Activated B cell treated with CpG ODN at 0.5 μM for 24 hours (primary cell): ENCODE data around the gene WDR88. TPM values are rescaled to one million over a fixed set of nuclear protein-coding genes. Genes with fewer than 3 reads are reported as not detected.
"Not testable (repeated sequence)": the region's sequence is repeated elsewhere in the genome, so short reads cannot be mapped to it uniquely, and the experiment has no call there.

Source experiments
- ATAC-seq: fragments of 200-7000 bp; cut with Tn5 transposase; one replicate; pipeline ENCODE4 v1.10.0; 2021; ENCODE audit warnings: low read depth, mild to moderate bottlenecking, moderate library complexity
- CTCF ChIA-PET: fragments of 350-600 bp; sonication (Branson Sonifier 250); formaldehyde crosslinking; loops from one replicate; lab custom pipeline; 2021; ENCODE audit warnings: antibody characterized with exemption; lab: Charles Lee
- POLR2A ChIA-PET: fragments of 350-600 bp; sonication (Branson Sonifier 250); formaldehyde crosslinking; loops from one replicate; lab custom pipeline; 2021; ENCODE audit warnings: antibody characterized with exemption; lab: Charles Lee
- DNase-seq: peaks from one replicate; pipeline ENCODE4 v3.0.0; 2022
- H3K27ac Mint-ChIP-seq: one replicate; pipeline ENCODE4 v1.8.0; 2020; ENCODE audit warnings: mixed read lengths
- H3K27me3 Mint-ChIP-seq: one replicate; pipeline ENCODE4 v1.8.0; 2021; ENCODE audit warnings: mixed read lengths
- H3K36me3 Mint-ChIP-seq: one replicate; pipeline ENCODE4 v1.8.0; 2021; ENCODE audit warnings: low read depth, mixed read lengths
- H3K4me1 Mint-ChIP-seq: one replicate; pipeline ENCODE4 v1.8.0; 2021; ENCODE audit warnings: mixed read lengths
- H3K4me3 Mint-ChIP-seq: one replicate; pipeline ENCODE4 v1.8.0; 2020; ENCODE audit warnings: mild to moderate bottlenecking, mixed read lengths
- H3K9me3 Mint-ChIP-seq: one replicate; pipeline ENCODE4 v1.8.0; 2020; ENCODE audit warnings: mixed read lengths
- intact Hi-C: fragments of 100-400 bp; cut with micrococcal nuclease; formaldehyde crosslinking; loops from one replicate; pipeline ENCODE4 v1.15.1; 2024
- total RNA-seq: library from RNA; stranded (reverse); gene quantifications from 2 replicates; pipeline ENCODE4 v1.2.3, GENCODE V29; 2022
- TF ChIP-seq, protein P1 (sequence below): fragments of 200-600 bp; IDR thresholded peaks from one replicate; pipeline ENCODE4 v1.8.0; 2022; ENCODE audit warnings: antibody characterized with exemption, mild to moderate bottlenecking

The WDR88 gene
- total RNA-seq, 1 donor from 2014 or later: 0.51 TPM

GRCh38 chr19:33219261-33219815, 87.4 kb downstream of the WDR88 start:
- DNase-seq: no peak
- Mint-ChIP-seq H3K9me3 (no peaks in the 10 kb centered on the region), H3K4me3 (no peak overlapping the region), H3K27me3 (peaks cover 25% of the 10 kb centered on the region), H3K36me3 (no peaks in the 10 kb centered on the region), H3K4me1 (no peaks in the 10 kb centered on the region), H3K27ac (no peak overlapping the region)
- TF ChIP-seq, protein P1, sequence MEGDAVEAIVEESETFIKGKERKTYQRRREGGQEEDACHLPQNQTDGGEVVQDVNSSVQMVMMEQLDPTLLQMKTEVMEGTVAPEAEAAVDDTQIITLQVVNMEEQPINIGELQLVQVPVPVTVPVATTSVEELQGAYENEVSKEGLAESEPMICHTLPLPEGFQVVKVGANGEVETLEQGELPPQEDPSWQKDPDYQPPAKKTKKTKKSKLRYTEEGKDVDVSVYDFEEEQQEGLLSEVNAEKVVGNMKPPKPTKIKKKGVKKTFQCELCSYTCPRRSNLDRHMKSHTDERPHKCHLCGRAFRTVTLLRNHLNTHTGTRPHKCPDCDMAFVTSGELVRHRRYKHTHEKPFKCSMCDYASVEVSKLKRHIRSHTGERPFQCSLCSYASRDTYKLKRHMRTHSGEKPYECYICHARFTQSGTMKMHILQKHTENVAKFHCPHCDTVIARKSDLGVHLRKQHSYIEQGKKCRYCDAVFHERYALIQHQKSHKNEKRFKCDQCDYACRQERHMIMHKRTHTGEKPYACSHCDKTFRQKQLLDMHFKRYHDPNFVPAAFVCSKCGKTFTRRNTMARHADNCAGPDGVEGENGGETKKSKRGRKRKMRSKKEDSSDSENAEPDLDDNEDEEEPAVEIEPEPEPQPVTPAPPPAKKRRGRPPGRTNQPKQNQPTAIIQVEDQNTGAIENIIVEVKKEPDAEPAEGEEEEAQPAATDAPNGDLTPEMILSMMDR: no peak
- no peak for ATAC-seq
- intact Hi-C loops: no loop called here
- ChIA-PET CTCF (no interaction called here), POLR2A (no interaction called here)

- DNase-seq (no peak), ATAC-seq (no peak)
- CTCF ChIA-PET: no interaction called here
- Mint-ChIP-seq H3K36me3 (no peaks in the 10 kb centered on the region), H3K4me3 (no peak overlapping the region), H3K27ac (no peak overlapping the region), H3K27me3 (peaks cover 32% of the 10 kb centered on the region), H3K9me3 (no peaks in the 10 kb centered on the region), H3K4me1 (peaks cover 3% of the 10 kb centered on the region)
- TF ChIP-seq, protein P1: no peak
- intact Hi-C loops: no loop called here
- POLR2A ChIA-PET: no interaction called here
Observed at GRCh38 chr19:33220115-33220514, 88.2 kb downstream of the WDR88 start.

GRCh38 chr19:33220735-33221134, 88.8 kb downstream of the WDR88 start:
- ATAC-seq (no peak), DNase-seq (no peak)
- no peaks in the 10 kb centered on the region for H3K9me3 Mint-ChIP-seq
- TF ChIP-seq, protein P1: no peak
- H3K27me3 Mint-ChIP-seq: peaks cover 33% of the 10 kb centered on the region
- H3K4me1 Mint-ChIP-seq: peaks cover 3% of the 10 kb centered on the region
- no peak overlapping the region for H3K4me3 Mint-ChIP-seq
- H3K27ac Mint-ChIP-seq: no peak overlapping the region
- CTCF ChIA-PET: no interaction called here
- POLR2A ChIA-PET: no interaction called here
- intact Hi-C loops: no loop called here
- no peaks in the 10 kb centered on the region for H3K36me3 Mint-ChIP-seq

- Mint-ChIP-seq H3K27ac (no peak overlapping the region), H3K4me3 (no peak overlapping the region), H3K27me3 (peaks cover 40% of the 10 kb centered on the region), H3K36me3 (no peaks in the 10 kb centered on the region), H3K9me3 (no peaks in the 10 kb centered on the region), H3K4me1 (peaks cover 11% of the 10 kb centered on the region)
- CTCF ChIA-PET: no interaction called here
- ATAC-seq: no peak
- intact Hi-C loops: no loop called here
- TF ChIP-seq, protein P1: no peak
- no peak for DNase-seq
- POLR2A ChIA-PET: no interaction called here
Observed at GRCh38 chr19:33221638-33222037, 89.7 kb downstream of the WDR88 start.

- H3K4me3 Mint-ChIP-seq, H3K9me3 Mint-ChIP-seq, CTCF ChIA-PET, POLR2A ChIA-PET, intact Hi-C loops, DNase-seq, ATAC-seq, H3K36me3 Mint-ChIP-seq, H3K27ac Mint-ChIP-seq: not testable (repeated sequence)
- Mint-ChIP-seq H3K27me3 (peaks cover 43% of the 10 kb centered on the region), H3K4me1 (peaks cover 11% of the 10 kb centered on the region)
Observed at GRCh38 chr19:33222255-33222654, 90.3 kb downstream of the WDR88 start.
